ENCODE results near the gene PTPRA.
A peak's percentile ranks its signal among the peaks of the same experiment; 100 is the strongest.

PTPRA gene

DNA sequence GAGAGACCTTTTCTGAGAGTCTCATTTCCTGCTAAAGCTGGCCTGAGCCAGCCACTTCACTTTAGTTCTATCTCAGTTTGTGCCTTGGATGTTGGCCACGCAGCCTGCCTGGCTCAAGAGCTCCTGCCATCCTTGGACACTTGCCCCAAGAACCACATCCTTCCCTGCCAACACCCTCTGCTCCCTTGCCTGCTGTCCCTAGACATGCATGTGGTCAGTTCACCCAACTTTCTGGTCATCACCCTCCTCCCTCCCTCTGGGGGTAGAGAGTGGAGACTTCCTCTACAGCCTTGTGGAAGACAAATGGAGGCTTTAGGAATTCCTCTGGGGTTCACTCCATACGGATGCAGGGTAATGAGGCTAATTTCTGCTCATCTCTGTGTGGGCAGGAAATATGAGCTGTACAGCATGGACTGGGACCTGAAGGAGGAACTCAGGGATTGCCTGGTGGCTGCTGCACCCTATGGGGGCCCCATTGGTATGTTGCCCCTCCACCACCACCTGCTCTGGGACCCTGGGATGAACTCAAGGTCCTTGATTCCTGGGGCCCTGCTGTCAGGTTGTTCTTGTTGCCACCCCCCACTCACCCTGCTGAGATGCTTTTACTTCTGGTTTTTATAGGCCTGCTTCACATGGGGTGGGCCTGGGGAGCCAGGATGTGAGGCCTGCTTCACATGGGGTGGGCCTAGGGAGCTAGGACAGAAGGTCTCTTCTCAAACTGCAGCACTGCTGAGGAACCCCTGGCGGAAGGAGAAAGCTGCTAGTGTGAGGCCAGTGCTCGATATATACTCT, 13.8 kb upstream of the PTPRA start:
- no peak for DNase-seq

DNA sequence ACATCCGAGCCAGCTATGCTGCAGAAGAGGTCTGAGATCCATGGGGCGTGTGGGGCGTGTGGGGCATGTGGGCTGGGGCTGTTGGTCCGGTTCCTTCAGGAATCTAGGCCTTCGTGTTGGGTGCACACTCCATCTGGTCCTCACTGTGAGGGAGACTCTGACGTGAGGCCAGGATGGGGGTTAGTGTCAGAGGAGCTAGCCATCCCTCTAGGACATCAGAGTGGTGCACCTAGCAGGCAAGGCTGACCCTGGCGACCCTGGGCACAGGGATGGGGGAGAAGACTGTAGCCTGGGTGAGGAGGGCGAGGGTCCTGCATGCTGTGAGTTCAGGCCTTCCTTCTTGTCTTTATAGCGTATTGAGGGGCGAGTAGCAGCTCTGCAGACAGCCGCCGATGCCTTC, 8.7 kb upstream of the PTPRA start:
- no peak for DNase-seq

DNA sequence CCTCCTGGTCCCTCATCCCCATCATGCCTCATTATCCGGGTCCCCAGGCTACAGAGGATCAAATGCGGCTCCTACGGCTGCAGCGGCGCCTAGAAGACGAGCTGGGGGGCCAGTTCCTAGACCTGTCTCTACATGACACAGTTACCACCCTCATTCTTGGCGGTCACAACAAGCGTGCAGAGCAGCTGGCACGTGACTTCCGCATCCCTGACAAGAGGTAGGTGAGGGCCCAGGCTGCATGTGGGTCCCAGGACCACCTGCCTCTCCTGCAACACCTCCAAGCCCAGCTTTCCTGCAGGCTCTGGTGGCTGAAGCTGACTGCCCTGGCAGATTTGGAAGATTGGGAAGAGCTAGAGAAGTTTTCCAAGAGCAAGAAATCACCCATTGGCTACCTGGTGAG, 8.2 kb upstream of the PTPRA start:
- DNase-seq = no peak

DNA sequence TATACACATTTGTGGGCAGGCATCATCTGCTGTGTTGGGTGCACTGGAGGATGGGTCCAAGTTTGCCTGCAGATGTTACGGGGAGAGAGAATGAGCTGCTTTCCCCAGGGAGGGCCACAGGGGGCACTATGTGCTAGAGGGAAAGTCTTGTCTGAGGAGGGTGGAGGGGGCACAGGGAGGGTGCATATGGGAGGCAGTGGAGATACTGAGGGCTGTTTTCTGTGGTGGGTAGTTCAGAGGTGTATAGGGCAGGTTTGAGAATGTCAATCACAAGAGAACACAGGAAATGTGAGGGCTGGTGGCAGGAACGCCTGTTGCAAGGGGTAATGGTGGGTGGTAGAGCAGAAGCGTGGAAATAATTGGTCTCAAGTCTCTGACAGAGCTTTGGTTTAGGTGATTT, 7.7 kb upstream of the PTPRA start:
- no peak for DNase-seq

DNA sequence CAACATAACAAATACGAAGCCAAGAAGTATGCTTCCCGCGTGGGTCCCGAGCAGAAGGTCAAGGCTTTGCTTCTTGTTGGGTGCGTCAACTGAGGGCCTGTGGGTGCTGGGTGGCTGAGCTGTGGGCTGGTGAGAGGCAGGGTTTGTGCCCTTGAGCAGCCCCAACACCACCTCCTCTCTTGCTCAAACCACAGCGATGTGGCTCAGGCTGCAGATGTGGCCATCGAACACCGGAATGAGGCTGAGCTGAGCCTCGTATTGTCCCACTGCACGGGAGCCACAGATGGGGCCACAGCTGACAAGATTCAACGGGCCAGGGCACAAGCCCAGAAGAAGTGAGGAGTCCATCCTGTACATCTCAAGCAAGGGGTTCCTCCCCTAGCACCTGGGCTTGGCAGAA, 7.0 kb upstream of the PTPRA start:
- no peak for DNase-seq

DNA sequence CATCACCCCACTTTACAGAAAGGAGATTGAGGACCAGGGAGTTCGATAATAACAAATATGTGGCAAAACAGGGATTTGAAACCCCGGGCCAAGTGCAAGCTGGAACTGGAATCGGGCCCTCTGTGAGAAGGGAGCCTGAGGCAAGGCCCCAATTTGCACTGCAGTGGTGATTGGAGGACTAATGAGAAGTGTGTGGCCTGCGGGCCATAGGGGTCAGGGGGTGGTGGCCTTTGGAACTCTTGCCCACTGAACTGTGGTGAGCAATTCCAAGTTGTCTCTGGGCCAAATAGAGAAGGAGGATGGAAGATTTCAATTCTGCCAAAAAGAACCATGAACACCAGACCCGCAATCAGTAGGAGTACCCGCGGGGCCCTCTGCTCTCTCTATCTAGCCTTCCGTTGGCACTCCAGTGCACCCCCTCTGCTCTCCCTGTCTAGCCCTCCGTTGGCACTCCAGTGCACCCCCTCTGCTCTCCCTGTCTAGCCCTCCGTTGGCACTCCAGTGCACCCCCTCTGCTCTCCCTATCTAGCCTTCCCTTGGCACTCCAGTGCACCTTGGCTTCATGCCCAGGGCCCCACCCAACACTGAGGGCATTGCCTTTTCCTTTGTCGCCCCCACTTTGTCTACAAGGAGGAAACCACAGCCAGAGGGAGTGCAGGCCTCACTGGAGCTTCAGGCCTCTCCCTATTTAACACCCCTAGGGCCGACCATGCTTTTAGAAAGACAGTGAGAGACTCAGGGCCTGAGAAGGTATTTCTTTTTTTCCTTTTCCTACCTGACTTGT, 6.0 kb upstream of the PTPRA start:
- DNase-seq = no peak

DNA sequence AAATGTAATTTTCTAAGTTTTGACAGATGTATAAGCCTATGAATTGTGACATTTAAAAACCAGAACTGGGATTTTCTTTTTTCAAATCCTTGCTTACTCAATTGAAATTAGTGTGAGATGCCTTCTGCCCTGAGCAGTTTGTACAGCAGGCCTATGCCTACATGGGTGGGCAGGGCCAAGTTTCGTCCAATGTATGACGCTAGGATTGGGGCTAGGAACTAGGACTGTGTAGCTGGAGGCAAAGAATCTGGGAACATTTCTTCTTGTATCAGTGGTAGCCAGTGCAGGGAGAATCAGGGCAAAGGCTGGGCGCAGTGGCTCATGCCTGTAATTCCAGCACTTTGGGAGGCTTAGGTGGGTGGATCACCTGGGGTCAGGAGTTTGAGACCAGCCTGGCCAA, 3.9 kb upstream of the PTPRA start:
- DNase-seq = no peak

DNA sequence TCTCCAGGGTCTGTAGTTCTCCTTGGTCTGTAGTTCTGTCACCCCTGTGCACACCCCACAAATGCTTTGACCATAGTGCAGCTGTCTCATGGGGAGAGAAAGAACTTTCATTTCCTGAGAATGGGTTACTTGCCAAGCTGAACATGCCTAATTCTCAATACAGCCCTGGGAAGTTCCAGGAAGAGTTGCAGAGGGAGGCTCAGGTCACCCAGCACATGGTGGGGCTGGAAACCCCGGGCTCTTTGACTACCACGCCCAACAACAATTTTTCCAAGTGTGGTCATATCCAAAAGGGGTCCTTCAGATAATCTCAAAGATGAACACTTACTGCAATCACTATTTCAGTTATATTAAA, 2.2 kb upstream of the PTPRA start:
- DNase-seq = no peak

DNA sequence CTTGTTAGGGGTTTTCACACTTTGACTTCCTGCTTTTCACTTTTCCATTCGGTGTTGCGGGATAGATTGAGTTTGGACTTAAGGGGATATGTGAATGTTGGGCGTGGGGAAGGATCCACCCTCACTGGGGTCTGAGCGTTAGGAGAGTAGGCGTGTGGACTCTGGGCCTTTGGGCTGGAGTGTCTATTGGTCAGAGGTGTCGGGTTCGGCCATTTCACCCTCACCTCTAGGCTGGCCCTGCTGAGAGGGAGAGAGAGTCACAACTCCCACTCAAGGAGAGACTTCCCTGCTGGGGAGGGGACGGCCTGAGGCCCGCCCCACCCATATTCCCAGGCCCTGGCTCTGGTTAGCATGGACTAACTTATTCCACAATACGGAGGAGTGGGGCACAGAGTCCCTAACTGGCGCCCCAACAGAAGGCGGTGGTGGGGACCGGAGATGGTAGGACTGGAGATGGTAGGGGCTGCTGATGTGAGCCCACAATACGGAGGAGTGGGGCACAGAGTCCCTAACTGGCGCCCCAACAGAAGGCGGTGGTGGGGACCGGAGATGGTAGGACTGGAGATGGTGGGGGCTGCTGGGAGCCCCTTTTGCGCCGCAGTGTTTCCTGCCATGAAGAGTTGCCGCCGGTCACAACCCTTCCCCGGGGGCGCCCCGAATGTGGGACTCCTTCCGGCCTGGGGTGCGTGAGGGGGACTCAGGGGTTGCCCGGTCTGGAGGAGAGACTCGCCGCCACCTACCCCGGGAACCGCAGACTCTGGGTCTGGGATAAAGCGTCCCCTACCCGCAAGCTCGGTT, 1.4 kb upstream of the PTPRA start:
- peak in 1 of 2 donors; percentile 25 for DNase-seq

DNA sequence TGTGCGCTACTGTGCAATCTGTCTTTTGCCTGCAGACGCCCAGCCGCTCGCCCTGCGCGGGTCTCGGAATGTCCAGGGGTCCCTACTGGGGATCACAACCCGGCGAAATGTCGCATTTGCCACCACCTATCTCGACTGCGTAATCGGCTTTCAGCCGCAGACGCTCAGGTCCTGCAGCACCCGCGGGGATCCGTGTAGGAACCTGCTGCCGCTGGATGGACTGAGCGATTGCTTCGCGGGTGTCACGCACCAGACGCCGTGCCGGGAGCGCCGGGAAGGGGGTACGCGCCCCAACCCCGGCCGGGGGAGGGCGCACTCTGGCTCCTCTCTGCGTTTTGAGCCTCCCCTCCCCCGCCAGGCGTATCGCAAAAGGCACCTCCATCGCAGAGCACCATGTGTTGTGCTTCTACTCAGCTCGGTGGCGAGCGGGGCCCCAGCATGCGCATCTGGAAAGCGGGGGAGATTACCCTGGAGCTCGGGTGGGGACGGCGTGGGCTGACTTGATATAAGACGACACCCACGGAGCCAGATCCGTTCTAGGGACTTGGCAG, 747 bp upstream of the PTPRA start:
- peak; percentile 68 to 70 for DNase-seq

DNA sequence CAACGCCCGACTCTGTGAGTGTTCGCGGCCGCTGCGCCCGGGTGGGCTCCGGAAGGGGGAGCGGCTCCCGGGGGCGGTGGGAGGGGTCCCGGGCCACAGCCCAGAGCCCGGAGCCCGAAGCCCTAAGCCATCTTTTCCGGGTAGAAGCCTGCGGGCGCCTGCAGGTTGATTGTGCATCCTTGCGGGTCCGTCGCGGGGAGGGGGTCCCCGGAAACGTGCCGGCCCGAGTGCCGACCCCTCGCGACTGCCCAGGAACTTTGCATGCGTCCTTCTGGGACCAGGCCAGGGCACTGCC, 413 bp downstream of the PTPRA start:
- peak; percentile 28 to 50 for DNase-seq

DNA sequence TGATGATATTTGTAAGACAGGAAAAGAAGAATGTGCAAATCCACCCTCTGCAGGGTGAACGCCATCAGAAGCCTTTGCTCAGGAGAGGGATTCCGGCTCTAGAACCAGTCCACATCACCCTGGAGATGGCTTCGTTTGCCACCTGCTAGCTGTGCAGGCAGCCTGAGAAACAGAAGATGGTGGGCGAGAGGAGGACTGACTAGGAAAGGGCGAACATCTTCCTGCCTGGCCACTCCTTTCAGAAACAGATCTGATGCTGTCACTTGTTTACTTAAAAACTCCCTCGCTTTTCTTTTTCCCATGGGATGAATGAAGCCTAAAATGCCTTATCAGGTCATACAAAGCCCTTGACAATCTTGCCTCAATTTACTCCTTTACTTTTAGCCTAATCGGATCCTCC, 1.2 kb downstream of the PTPRA start:
- no peak for DNase-seq

DNA sequence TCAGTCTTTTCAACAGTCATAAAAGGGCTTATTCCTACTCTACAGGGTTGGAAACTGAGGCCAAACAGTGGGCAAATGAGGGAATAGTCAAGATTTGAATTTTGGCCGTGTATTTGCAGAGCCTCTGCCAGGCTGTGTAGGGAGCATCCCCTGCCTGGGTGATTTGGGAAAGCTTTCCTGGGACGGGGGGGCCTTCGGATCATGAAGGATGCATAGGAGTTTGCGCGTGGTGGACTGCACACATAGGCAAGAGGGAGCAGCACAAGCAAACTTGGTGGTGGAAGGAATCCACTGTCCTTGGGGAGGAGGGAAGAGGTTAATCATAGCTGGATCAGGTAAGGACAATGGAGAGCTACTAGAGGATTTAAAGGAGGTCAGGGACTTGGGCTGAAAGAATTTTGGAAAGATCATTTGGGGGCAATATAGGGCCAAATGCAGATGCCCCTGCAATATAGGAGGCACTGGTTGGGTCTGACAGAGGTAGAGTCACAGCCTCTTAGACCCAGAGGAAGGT, 2.5 kb downstream of the PTPRA start:
- DNase-seq = no peak

DNA sequence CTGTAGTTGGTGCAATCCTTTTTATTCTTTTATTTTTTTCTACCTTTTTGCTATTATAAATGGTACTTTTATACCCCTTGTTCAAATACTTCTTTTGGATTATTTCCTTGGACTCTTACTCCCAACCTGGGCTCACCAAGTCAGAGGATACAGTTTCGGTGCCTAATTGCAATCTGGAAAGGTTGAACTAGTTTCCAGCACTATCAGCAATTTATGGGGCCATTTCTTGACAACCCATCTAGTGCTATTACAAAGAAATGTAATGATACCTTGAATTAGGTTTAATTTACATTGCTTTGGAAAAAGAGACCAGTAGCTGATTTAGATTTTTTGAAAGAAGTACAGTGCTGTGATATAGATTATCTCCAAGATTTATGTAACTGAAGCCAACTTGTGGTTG, 5.2 kb downstream of the PTPRA start:
- no peak for DNase-seq

DNA sequence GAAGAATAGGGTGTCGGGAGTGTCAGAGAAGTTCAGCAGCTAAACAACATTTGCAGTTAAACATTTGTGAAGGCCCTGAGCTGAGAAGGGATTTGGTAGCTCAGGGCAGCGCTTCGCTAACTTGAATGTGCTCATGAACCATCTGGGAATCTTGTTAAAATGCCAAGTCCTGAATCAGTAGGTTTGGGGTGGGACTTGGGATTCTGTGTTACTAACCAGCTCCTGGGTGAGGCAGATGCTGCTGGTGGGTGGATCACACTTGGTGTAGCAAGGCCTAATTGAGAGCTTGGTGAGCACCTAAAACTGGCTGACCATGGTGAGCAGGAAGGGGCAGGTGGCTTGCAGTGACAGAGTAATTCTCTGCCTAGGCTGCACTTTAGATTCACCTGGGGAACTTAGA, 5.9 kb downstream of the PTPRA start:
- DNase-seq = no peak

DNA sequence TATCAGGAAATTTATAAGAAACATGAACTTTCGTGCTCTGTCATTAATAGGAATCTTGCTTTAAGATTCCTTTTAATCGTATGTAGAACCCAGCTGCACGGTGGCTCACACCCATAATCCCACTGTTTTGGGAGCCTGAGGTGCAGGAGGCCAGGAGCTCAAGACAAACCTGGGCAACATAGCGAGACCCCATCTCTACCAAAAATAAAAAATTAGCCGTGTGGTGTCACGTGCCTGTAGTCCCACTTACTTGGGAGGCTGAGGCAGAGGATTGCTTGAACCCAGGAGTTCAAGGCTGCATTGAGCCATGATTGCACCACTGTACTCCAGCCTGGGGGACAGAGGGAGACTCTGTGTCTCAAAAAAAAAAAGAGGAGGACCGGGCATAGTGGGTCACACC, 7.4 kb downstream of the PTPRA start:
- DNase-seq = no peak

DNA sequence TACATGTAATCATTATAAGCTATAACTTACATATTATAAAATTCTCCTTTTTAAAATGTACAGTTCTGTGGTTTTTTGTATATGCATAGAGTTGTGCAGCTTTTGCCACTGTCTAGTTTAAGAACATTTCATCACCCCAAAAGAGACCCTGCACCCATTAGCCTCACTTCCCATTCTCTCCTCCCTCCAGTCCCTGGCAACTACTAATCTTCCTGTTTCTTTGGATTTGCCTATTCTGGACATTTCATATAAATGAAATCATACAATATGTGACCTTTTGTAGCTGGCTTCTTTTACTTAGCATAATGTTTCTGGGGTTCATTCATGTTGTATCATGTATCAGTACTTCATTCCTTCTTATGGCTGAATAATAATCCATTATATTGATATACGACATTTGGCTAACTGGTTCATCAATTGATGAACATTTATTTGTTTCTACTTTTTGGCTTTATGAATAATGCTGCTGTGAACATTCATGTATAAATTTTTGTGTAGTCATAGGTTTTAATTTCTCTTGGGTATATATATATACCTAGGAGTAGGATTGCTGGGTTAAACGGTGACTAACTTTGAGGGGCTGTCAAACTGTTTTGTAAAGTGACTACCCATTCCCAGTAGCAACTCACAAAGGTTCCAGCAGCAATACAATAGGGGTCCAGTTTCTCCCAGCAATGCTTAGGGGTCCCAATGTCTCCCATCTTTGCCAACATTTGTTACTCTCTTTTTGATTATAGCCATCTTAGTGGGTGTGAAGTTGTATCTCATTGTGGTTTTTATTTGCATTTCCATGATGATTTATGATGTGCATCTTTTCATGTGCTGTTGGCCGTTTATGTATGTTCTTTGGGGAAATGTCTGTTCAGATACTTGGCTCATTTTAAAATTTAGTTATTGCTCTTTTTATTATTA, 10.7 kb downstream of the PTPRA start:
- DNase-seq = no peak

DNA sequence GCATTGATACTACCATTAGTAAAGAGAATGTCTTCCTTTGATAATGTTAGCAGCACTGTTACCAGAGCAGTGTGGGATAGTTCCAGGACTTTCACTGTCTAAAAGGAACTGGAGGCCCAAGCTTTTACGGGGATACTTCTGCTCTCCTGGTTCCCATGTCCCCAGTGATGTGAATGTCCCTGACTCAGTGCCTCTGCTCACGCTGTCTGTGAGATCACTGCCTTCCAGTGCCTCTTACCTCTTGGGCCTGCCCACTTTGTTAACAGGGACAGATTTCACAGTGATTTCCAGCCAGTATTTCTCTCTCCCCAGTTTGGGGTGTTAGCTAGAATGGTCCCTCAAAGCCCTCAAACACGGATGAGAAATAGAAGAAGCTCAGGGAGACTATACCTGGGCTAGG, 14.4 kb downstream of the PTPRA start:
- no peak for DNase-seq

DNA sequence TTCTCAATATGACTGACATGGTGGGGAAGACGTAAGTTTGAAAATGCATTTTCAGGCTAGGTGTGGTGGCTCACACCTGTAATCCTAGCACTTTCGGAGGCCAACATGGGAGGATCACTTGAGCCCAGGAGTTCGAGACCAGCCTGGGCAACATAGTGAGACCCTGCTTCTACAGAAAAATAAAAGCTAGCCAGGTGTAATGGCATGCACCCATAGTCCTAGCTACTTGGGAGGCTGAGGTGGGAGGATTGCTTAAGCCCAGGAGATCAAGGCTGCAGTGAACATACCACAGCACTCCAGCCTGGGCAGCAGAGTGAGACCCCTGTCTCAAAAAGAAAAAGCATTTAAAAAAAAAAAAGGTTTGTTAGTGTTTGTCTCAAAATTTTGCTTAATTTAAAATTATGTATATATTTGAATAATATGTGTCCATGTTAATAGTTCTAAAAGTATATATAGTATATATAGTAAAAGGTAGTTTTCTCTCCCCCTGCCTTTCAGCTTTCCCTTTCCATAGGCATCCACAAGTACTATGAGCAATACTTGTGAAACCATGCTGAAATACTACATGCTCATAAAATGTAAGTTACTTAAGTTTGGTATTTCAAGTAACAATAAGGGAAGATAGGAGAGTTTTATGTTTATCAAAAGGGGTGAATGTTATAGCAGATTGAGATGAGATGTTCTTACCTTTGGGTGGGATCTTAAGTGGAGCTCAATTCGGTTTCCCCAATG, 15.1 kb downstream of the PTPRA start:
- DNase-seq = no peak

DNA sequence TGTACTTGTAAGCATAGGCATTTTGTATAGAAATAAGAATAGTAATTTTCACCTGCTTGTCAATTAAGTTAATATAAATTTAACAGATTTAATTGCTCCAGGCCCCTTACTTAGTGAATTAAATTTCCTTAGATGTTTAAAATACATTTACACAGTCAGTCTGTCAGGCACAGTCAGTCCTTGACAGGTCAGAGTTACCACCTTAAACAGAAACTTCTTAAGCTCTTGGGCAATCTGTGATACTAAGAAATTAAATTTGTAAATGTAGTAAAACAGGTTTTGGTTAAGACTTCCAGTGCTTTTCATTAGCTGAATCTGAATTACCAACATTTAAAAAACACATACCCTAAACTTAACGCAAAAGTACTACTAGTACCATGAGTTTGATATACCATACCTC, 15.9 kb downstream of the PTPRA start:
- no peak for DNase-seq

DNA sequence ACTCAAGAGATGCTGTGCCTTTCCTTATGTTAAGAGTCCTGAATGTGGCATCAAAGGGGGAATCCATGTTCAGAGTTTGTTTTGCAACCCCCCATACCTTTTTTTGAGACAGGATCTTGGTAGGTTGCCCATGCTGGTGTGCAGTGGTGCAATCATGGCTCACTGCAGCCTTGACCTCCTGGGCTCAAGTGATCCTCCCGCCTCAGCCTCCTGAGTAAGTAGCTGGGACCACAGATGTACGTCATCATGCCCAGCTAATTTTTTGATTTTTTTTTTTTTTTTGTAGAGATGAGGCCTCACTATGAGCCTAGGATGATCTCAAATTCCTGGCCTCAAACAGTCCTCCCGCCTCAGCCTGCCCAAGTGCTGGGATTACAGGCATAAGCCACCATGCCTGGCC, 16.5 kb downstream of the PTPRA start:
- no peak for DNase-seq

DNA sequence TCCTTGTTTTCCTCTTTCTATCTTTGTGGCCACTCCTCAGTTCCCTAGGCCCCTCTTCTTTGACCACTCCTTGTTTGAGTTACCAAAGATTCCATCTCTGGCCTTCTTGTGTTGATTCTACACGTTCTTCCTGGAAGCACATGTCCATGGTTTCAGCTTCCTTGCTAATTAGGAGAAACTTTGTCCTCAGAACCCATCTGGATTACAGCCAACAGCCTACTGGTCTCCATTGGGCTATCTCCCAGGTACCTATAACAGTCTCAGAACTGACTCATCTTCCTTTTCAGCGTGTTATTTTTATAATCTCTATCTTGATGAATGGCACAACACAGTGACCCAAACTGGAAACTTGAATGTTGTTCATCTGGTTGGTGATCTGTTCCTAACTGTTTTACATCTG, 17.5 kb downstream of the PTPRA start:
- DNase-seq = no peak

Data from stimulated activated CD4-positive, alpha-beta T cell treated with anti-CD3 and anti-CD28 coated beads, Interleukin-2, amount 100 ng/mL, for 48 hours (primary cell).